SK-N-SH treated with all-trans-retinoic acid at 6 μM for 48 hours (cell line): ENCODE measurements around the gene MRRF.

ENCODE experiments used
- ARNTL ChIP-seq: fragments of 450-650 bp; formaldehyde crosslinking; IDR thresholded peaks from 2 replicates; pipeline ENCODE4 v1.5.0; 2020; ENCODE audit warnings: low read depth, mild to moderate bottlenecking, moderate library complexity, borderline replicate concordance
- BACH2 ChIP-seq: fragments of 250-450 bp; sonication (Bioruptor Pico); IDR thresholded peaks from 2 replicates; pipeline ENCODE4 v1.9.0; 2021; ENCODE audit warnings: mild to moderate bottlenecking, borderline replicate concordance
- CSDC2 ChIP-seq: fragments of 250-450 bp; sonication (Bioruptor Pico); IDR thresholded peaks from 2 replicates; pipeline ENCODE4 v1.5.0; 2020; ENCODE audit warnings: mild to moderate bottlenecking, moderate library complexity
- ESRRG ChIP-seq: fragments of 250-450 bp; sonication (Bioruptor Pico); IDR thresholded peaks from 2 replicates; pipeline ENCODE4 v1.6.1; 2021; ENCODE audit warnings: mild to moderate bottlenecking
- PPARA ChIP-seq: fragments of 250-450 bp; sonication (Bioruptor Pico); IDR thresholded peaks from 2 replicates; pipeline ENCODE4 v1.5.0; 2020; ENCODE audit warnings: mild to moderate bottlenecking, borderline replicate concordance
- RARB ChIP-seq: fragments of 250-450 bp; sonication (Bioruptor Pico); IDR thresholded peaks from 2 replicates; pipeline ENCODE4 v1.8.0; 2021; ENCODE audit warnings: mild to moderate bottlenecking, moderate library complexity
- SNAI2 ChIP-seq: fragments of 250-450 bp; sonication (Bioruptor Pico); IDR thresholded peaks from 2 replicates; pipeline ENCODE4 v1.5.0; 2020; ENCODE audit warnings: mild to moderate bottlenecking, moderate library complexity
- ZFP30 ChIP-seq: fragments of 450-650 bp; formaldehyde crosslinking; IDR thresholded peaks from 2 replicates; pipeline ENCODE4 v1.5.0; 2022; ENCODE audit warnings: mild to moderate bottlenecking, moderate library complexity
- ZNF565 ChIP-seq: fragments of 450-650 bp; formaldehyde crosslinking; conservative IDR thresholded peaks from 2 replicates; pipeline ENCODE4 v1.5.0; 2020; ENCODE audit warnings: low read depth, mild to moderate bottlenecking, moderate library complexity
- TF ChIP-seq, protein P1 (sequence below): fragments of 250-450 bp; sonication (Bioruptor Pico); IDR thresholded peaks from 2 replicates; pipeline ENCODE4 v1.8.0; 2020; ENCODE audit warnings: mild to moderate bottlenecking, moderate library complexity, borderline replicate concordance

GRCh38 chr9:122276096-122276495, 11.4 kb downstream of the MRRF start:
- TF ChIP-seq, protein P1, sequence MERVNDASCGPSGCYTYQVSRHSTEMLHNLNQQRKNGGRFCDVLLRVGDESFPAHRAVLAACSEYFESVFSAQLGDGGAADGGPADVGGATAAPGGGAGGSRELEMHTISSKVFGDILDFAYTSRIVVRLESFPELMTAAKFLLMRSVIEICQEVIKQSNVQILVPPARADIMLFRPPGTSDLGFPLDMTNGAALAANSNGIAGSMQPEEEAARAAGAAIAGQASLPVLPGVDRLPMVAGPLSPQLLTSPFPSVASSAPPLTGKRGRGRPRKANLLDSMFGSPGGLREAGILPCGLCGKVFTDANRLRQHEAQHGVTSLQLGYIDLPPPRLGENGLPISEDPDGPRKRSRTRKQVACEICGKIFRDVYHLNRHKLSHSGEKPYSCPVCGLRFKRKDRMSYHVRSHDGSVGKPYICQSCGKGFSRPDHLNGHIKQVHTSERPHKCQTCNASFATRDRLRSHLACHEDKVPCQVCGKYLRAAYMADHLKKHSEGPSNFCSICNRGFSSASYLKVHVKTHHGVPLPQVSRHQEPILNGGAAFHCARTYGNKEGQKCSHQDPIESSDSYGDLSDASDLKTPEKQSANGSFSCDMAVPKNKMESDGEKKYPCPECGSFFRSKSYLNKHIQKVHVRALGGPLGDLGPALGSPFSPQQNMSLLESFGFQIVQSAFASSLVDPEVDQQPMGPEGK (CRISPR knock-in tag) = no peak
- no peak for TF ChIP-seq ESRRG (CRISPR knock-in tag)
- no peak for TF ChIP-seq RARB
- TF ChIP-seq ZFP30 = no peak
- TF ChIP-seq BACH2 = no peak
- TF ChIP-seq SNAI2 = no peak
- TF ChIP-seq ZNF565 (CRISPR knock-in tag) = no peak
- TF ChIP-seq ARNTL (CRISPR knock-in tag) = no peak
- TF ChIP-seq CSDC2 (CRISPR knock-in tag) = no peak
- no peak for TF ChIP-seq PPARA (CRISPR knock-in tag)
